ENCODE measurements around the gene CLSTN2.

The CLSTN2 gene

DNA sequence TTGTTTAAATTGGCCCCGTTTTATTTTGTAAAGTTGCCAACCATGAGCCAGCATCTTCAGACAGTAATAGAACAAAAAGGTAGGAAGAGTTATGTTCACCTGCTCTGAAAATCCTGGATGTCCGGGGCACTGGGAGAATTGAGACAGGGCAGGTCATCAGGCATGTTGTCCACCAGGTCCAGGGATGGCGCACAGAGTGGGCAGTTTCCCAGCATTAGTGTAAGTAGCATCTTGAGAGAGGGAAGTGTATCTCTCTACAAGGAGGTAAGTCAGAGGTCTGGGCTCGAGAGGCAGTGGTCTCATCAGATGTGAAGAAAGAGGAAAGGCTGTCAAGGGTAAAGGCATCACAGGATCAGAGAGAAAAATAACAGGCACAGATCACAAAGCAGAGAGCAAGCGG lies 339.4 kb downstream of the CLSTN2 start (continued):
- TF ChIP-seq, protein P1, sequence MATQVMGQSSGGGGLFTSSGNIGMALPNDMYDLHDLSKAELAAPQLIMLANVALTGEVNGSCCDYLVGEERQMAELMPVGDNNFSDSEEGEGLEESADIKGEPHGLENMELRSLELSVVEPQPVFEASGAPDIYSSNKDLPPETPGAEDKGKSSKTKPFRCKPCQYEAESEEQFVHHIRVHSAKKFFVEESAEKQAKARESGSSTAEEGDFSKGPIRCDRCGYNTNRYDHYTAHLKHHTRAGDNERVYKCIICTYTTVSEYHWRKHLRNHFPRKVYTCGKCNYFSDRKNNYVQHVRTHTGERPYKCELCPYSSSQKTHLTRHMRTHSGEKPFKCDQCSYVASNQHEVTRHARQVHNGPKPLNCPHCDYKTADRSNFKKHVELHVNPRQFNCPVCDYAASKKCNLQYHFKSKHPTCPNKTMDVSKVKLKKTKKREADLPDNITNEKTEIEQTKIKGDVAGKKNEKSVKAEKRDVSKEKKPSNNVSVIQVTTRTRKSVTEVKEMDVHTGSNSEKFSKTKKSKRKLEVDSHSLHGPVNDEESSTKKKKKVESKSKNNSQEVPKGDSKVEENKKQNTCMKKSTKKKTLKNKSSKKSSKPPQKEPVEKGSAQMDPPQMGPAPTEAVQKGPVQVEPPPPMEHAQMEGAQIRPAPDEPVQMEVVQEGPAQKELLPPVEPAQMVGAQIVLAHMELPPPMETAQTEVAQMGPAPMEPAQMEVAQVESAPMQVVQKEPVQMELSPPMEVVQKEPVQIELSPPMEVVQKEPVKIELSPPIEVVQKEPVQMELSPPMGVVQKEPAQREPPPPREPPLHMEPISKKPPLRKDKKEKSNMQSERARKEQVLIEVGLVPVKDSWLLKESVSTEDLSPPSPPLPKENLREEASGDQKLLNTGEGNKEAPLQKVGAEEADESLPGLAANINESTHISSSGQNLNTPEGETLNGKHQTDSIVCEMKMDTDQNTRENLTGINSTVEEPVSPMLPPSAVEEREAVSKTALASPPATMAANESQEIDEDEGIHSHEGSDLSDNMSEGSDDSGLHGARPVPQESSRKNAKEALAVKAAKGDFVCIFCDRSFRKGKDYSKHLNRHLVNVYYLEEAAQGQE (tag by site-specific recombination; IDR thresholded peaks at IDR 0.05) = no peak
- TF ChIP-seq KLF10 (tag by site-specific recombination; IDR thresholded peaks at IDR 0.05) (no peak), ZNF146 (tag by site-specific recombination; IDR thresholded peaks at IDR 0.05) (no peak), ZNF239 (tag by site-specific recombination; IDR thresholded peaks at IDR 0.05) (no peak), ZNF202 (tag by site-specific recombination; IDR thresholded peaks at IDR 0.05; ENCODE audit: borderline replicate concordance) (no peak)
- TF ChIP-seq, protein P2, sequence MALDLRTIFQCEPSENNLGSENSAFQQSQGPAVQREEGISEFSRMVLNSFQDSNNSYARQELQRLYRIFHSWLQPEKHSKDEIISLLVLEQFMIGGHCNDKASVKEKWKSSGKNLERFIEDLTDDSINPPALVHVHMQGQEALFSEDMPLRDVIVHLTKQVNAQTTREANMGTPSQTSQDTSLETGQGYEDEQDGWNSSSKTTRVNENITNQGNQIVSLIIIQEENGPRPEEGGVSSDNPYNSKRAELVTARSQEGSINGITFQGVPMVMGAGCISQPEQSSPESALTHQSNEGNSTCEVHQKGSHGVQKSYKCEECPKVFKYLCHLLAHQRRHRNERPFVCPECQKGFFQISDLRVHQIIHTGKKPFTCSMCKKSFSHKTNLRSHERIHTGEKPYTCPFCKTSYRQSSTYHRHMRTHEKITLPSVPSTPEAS (tag by site-specific recombination; IDR thresholded peaks at IDR 0.05) = no peak
- TF ChIP-seq, protein P3, sequence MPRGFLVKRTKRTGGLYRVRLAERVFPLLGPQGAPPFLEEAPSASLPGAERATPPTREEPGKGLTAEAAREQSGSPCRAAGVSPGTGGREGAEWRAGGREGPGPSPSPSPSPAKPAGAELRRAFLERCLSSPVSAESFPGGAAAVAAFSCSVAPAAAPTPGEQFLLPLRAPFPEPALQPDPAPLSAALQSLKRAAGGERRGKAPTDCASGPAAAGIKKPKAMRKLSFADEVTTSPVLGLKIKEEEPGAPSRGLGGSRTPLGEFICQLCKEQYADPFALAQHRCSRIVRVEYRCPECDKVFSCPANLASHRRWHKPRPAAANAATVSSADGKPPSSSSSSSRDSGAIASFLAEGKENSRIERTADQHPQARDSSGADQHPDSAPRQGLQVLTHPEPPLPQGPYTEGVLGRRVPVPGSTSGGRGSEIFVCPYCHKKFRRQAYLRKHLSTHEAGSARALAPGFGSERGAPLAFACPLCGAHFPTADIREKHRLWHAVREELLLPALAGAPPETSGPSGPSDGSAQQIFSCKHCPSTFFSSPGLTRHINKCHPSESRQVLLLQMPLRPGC (tag by site-specific recombination; IDR thresholded peaks at IDR 0.05) = no peak
- TF ChIP-seq, protein P4, sequence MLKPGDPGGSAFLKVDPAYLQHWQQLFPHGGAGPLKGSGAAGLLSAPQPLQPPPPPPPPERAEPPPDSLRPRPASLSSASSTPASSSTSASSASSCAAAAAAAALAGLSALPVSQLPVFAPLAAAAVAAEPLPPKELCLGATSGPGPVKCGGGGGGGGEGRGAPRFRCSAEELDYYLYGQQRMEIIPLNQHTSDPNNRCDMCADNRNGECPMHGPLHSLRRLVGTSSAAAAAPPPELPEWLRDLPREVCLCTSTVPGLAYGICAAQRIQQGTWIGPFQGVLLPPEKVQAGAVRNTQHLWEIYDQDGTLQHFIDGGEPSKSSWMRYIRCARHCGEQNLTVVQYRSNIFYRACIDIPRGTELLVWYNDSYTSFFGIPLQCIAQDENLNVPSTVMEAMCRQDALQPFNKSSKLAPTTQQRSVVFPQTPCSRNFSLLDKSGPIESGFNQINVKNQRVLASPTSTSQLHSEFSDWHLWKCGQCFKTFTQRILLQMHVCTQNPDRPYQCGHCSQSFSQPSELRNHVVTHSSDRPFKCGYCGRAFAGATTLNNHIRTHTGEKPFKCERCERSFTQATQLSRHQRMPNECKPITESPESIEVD (tag by site-specific recombination; IDR thresholded peaks at IDR 0.05) = no peak

DNA sequence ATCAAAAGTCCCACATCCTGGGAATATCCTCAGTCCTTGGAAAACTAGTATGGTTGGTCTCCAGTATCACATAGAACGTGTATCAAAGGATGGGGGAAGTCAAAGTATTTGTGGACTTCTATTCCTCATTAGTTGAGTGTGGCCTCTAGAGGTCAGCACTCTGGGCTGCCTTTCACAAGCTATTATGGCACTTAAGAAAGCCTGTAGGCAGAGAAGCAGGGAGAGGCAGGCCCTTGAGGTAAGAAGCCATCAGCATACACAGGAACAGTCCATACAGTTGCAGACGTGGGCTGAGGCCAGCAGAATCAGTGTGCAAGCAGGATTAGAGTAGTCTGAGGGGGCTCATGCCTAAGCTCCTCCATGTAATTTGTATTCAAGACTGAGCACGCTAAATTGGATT lies 341.7 kb downstream of the CLSTN2 start:
- no peaks in the 10 kb centered on the region for H3K4me1 ChIP-seq (ENCODE audit: control insufficient read depth, insufficient read depth, low read length)
- no peaks in the 10 kb centered on the region for H3K36me3 ChIP-seq (ENCODE audit: control insufficient read depth in 2 of 2, insufficient read depth in 1 of 2, low read length in 2 of 2)
- ChIA-PET POLR2A (no interaction called here), CTCF (interaction anchor here (0.7 to 1.6 kb wide), 8 partner anchors 9 to 461 kb away, joined by 3 to 6 read pairs (median 3); no protein-coding TSS in a partner anchor)
- no peaks in the 10 kb centered on the region for H3K9me3 ChIP-seq (ENCODE audit: control insufficient read depth, insufficient read depth, low read depth, low read length)
- H3K4me3 ChIP-seq (ENCODE audit: low read depth, low read length) = no peak overlapping the region
- H3K27ac ChIP-seq (ENCODE audit: extremely low read depth, low read depth, low read length) = no peak overlapping the region
- TF ChIP-seq, protein P5, sequence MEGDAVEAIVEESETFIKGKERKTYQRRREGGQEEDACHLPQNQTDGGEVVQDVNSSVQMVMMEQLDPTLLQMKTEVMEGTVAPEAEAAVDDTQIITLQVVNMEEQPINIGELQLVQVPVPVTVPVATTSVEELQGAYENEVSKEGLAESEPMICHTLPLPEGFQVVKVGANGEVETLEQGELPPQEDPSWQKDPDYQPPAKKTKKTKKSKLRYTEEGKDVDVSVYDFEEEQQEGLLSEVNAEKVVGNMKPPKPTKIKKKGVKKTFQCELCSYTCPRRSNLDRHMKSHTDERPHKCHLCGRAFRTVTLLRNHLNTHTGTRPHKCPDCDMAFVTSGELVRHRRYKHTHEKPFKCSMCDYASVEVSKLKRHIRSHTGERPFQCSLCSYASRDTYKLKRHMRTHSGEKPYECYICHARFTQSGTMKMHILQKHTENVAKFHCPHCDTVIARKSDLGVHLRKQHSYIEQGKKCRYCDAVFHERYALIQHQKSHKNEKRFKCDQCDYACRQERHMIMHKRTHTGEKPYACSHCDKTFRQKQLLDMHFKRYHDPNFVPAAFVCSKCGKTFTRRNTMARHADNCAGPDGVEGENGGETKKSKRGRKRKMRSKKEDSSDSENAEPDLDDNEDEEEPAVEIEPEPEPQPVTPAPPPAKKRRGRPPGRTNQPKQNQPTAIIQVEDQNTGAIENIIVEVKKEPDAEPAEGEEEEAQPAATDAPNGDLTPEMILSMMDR (tag by site-specific recombination; IDR thresholded peaks at IDR 0.05) = peak; percentile 23; the same call in 1 of the 2 replicates
- TF ChIP-seq ZNF677 (tag by site-specific recombination; IDR thresholded peaks at IDR 0.05) (no peak), ZNF530 (tag by site-specific recombination; IDR thresholded peaks at IDR 0.05; ENCODE audit: low read depth) (no peak), ZNF654 (tag by site-specific recombination; IDR thresholded peaks at IDR 0.05; ENCODE audit: low read depth) (no peak), ZNF707 (tag by site-specific recombination; IDR thresholded peaks at IDR 0.05) (no peak)
- TF ChIP-seq, protein P6, sequence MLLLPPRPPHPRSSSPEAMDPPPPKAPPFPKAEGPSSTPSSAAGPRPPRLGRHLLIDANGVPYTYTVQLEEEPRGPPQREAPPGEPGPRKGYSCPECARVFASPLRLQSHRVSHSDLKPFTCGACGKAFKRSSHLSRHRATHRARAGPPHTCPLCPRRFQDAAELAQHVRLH (tag by site-specific recombination; IDR thresholded peaks at IDR 0.05) = no peak
- TF ChIP-seq, protein P7, sequence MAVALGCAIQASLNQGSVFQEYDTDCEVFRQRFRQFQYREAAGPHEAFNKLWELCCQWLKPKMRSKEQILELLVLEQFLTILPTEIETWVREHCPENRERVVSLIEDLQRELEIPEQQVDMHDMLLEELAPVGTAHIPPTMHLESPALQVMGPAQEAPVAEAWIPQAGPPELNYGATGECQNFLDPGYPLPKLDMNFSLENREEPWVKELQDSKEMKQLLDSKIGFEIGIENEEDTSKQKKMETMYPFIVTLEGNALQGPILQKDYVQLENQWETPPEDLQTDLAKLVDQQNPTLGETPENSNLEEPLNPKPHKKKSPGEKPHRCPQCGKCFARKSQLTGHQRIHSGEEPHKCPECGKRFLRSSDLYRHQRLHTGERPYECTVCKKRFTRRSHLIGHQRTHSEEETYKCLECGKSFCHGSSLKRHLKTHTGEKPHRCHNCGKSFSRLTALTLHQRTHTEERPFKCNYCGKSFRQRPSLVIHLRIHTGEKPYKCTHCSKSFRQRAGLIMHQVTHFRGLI (tag by site-specific recombination; IDR thresholded peaks at IDR 0.05) = no peak

All from HEK293 (cell line).